ENCODE measurements around the gene THSD4.

THSD4 gene

DNA sequence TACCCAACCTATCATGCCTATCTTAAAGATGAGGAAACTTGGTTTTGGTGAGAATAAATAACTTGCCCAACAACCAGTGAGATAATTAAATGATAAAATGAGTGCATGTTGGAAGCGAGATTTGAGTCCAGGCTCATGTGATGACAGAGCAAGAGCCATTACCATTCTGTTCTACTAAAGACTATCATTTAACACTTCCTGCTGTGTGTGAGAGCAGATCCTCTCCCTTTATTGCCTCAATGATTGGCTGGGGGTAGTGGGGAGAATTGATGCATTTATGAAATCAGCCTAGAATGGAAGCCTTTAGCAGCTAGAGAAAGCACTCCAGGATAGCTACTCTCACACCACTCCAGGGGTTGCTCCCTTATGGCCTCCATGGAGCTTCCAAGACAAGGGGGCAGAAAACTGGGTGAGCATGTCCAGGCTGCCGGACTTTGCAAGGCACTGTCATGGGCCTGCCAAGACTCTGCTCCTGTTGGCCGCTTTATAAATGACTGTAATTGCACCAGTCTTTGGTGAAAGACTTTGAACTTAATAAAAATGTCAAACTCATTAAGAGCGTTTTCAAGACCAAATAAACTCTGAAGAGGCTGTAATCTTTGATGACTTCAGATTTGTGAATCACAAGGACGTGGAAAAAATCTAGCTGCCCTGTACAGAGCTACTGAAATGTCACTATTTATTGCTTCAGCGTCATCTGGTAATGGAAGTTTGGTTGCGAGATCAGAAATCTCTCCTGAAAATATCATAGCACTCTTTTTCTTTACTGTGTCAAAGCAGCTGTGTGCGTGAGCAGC, 486.0 kb downstream of the THSD4 start:
- no peak for DNase-seq

DNA sequence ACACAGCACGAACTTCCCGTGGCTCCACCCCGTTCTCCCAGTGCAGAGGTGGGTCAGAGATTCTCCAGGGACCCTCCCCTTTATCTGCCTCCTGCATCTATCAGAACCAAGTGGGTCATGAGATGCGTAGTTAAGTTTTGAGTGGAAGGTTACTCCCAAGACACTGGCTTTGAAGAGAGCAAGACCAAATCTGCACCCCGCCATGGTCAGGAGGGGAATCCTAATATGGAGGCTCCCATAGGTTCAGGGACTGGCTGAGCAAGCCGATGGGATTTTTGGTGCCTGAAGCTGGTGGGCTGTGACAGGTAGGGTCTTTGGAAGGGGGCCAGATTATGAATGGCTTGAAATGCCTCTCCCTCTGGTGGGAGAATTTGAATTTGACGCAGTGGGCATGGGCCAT, 488.1 kb downstream of the THSD4 start:
- no peak for DNase-seq

DNA sequence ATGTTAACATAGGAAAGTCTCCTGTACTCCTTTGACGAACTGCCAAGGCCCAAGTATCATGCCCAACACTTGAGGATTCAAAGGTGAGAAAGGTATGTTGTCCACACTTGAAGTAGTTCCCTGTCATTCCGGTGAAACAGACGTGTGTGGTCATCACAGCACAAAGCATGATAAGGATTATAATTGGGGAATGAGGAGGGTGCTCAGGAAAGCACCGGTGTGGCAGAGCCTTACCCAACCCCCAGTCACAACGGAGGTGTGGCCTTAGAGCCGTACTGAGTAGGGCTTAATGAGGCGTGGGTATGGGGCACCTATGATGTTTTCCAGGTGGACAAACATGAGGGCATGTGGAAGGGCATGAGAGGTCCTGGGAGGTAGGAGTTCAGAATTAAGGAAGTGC, 492.1 kb downstream of the THSD4 start:
- DNase-seq: no peak

DNA sequence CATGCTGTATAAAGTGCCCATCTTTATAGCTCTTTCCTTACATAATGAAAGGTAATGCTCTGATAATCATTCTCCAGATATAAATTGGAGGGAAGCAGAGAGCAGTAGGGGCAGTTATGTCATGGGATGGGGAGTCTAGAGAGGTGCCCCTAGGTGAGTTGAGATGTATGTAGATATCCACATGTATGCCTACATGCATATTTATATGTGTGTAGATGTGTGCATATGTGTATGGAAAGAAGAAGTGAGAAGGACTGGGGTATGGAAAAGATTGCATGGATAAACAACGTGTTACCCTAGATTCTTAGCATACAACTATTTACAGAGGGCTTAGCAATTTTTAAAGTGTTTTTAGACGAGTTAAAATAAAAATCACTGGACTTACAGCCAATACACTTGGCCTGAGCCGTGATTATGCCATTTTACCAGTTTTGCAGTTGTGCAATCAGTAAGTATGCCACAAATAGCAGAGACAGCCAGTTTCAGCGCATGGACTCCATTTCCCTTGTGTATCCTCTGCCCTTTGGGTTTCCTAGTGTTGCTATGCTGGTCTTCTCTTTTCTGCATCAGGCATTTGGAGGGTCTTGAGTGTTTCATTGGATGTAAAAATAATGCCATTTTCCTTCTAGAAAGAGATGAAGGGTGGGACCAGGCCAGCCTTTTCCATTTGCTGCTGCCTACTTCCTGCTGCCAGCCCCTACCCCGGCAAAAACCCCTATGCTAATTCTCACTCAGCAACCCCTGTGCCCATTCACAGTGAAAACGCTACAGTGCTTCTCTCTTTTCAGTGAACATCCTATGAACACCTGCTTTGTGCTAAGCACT, 495.7 kb downstream of the THSD4 start:
- DNase-seq: no peak

DNA sequence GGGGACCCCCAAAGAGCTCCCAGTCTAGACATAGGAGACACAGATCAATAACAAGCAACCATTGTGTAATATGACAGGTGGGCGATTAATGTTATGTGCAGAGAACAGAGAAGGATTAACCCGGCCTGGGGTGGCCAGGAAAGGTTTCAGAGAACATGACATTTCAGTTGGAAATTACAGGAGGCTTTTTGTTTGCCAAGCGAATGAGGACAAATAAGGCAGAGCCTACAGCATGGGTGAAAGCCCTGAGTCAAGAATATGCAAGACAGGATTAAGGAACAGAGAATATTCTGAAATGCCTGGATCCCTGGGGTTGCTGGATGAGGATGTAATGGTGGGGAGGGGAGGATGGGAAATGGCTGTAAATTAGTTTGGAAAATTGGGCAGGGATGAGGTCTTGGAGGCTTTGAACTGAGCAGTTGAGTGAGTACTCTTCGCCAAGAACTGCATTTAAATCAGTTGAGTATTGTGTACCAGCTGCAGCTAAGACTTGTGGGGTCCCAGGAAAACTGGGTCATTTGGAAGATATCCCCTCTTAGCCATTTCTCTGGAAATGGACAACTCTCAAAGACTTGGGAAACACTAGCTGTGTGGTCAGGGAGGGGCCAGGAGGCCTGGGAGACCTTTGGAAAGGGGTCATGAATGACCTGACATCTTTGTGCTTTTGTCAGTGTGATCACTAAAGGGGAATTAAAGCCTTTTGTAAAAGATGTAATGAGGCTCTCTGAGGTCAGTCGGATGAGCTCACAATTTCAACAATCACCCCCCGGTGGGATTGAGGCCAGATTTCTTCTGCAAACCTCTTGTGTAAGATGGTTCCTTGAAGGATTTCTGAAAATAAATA, 496.5 kb downstream of the THSD4 start:
- no peak for DNase-seq

DNA sequence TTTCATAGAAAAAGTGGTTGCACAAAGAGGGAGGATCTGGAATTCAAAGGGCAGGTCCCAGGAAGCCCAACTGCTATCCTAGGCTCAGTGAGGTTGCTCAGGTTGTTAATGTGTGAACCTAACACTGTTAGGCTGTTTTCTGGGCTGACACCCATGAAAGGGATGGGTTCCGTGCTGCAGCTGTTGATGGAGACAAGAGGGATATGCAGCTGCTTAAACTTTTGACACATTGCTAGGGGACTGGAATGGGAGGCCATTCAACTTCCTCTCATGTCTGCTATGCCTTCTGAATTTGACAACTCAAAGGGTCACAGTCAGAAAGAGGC, 497.1 kb downstream of the THSD4 start:
- no peak for DNase-seq

DNA sequence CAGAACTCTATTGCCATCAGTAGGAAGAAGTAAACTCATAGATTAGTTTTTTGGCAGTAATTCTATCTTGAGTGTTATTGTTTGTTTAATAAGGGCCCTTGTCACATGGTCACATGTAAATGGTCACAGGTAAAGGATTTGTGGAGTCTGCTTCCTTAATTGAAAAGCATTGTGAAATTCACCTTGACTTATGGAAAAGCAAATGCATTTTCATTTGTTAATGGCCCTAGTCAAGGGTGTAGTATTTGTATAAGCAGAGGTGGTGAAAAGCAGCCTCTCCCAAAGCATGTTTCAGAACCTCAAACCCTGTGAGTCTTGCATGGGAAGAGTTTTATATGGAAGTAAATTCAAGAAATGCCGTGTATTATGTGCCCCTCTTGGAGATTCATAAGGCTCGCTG, 497.6 kb downstream of the THSD4 start:
- DNase-seq: no peak

DNA sequence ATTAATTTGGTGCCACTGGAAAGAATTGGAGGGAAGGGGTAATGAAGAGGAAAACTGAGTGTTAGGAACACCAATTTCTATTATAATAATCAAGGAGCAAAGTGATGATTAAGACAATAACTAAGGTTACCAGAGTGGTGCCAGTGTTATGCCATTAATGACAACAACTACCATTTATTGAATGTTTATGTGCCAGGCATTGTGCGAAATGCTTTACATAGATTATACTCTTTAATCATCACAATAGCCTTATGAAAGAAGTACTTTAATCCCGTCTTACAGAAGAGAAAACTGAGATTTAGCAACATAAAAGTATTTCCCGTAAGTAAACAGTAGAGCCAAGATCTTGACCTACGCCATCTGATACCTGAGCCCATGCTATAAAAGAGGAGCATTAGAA, 507.8 kb downstream of the THSD4 start:
- DNase-seq: no peak

DNA sequence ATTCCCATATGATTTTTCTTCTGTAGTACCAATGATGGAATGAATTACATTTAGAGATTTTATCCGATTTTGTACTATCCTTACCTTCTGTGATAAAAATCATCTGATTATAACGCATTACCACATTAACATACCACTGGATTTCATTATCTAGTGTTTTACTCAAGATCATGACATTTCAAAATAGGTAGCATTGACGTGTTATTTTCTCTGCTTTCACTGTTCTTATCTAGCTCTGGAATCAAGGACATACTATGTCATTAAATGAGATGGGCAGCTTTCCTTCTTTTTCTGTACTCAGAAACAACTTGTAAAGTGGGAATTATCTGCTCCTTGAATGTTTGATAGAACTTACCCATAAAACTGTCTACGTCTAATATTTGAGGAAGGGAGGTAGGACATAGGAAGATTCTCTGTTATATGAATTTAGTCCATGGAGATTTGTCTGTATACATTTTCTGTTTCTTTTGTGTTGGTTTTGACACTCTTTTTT, 511.4 kb downstream of the THSD4 start:
- DNase-seq: no peak

DNA sequence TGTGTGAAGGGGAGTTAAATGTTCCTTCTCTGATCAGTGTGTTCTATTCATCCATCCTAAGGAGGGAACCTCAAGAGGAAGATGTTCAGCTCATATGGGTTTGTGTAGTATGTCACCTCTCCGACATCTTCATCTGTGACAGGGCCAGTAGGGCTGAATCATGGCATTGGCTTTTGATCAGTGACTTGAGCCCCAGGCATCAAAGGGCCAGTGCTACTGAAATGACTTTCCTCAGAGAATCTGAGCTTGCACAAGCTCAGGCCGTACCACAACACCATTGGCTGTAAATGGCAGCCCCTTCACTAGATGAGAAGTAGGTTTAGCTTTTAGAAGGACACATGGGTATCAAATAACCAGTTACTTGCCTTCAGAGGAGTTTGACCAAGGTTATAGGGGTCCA, 511.9 kb downstream of the THSD4 start:
- no peak for DNase-seq

DNA sequence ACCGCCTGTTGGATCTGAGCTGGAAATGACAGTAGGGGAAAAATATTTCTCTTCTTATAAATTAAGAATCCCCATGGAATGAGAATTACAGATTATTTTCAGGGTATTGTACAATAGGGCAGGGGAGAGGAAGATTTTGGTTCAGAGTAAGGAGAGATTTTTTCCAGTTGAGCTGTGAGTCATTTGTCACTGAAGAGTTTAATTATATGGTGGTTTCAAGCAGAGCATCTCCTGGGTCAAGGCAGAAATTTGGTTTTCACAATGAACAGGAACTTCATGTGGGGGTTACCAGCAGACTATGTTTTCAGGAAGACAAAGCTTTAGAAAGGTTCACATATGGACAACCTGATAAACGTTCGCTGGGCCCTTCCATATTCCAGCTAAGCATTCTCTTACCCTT, 512.3 kb downstream of the THSD4 start:
- no peak for DNase-seq

DNA sequence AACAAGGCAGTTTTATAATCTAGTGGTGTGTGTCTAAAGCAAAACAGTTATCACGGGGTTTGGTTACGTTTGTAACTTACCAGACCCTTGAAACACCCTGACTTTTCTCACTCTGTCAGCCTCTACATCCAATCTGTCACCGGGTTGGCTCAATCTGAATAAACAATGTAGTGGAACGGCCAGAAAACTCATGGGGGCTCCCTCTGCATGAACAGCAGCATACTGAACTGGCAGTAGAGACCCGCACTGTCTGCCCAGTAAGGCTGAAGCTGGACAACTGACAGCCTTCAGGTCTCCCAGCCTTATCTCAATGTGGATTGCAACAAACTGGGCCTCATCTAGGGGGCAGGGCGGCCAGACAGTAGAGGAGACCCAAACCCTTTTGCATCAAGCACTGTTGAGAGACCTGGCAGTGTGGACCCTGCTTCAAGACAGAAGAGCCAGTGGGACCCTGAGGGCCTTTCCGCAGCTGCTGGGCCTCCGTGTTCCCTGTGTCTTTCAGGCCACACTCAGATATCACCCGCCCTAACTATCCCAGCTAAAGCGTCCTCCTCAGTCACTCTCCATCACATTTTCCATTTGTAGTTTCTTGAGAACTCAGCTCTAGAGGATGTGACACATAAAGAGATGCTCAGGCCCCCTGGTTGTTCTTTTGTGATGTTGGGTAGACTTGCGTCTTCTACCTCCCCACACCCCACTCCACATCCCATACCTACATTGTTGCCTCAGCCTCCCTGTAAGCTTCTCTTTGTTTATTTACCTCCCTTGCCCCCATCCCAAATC, 513.9 kb downstream of the THSD4 start:
- no peak for DNase-seq

DNA sequence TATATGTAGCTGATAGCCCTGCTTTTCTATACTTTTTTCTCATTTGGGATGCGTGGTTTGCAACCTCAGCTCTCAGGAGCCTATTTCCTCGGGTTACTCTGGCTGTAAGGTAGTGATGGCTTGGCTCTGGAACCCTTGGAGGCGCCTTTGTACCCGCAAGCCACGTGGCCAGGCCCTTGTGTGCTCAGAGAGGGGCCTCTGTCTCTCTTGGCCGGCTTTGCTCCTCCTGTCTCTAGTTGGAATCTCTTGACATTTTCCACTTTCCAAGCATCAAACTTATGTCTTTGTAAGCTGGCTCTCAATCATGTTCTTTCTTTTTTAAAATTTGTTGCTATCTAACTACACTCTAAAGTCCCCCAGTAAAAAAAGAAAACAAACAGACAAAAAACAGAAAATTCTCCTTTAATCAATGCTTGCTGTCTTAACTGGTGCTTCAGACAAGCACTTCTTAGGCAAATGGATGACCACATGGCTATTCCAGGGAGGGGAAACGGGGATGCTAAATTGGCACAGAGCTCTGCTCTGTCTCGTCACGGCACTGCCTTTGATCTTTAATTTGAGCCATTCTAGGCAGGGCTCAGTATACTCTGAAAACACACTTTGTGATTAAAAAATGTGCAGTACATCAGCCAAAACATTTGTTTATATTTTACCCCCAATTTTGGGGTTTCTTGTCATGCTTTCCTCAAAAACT, 514.7 kb downstream of the THSD4 start:
- DNase-seq: no peak

DNA sequence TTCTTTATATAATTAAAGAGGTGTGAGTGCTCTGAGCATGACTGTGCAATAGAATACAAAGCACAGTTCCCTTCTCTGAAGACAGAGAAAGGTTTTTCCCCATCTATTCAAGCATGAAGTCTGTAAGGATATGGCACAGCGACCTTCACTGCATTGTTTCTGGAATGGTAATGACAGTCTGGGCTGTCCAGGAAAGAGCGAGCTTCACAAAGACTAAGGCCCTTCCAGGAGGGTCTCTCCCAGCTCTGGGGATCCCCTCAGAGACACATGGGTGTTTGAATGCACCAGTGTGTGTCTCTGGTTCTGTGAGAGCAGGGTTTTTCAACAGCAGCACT, 515.2 kb downstream of the THSD4 start:
- DNase-seq: no peak

DNA sequence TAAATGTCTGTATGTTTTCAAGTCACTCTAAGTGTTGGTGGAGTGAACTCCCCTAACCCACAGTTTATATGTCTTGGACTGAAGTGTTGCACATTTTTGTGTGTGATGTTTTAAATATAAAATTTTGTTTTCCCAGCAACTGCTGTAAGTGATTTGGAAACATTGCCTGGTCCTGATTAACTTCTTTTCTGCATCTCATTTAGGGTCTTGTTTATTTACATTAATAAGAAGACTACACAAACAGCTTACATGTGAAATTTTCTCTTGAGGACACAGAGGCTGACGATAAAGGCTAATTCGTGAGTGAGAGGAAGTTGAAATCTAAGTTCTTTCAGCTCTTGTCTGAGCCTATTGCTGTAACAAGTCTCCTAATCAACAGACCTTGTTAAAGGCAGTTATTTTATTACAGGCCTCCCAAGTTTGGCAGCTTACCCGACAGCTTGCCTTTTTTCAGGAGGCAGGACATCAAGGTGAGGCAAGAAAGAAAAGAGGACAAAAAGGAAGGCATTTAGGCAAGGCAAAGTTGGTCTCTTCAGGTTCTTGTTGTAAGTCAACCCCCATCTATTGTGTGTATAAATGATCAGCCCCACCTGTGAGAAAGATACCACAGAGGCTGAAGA, 517.4 kb downstream of the THSD4 start:
- DNase-seq: no peak

DNA sequence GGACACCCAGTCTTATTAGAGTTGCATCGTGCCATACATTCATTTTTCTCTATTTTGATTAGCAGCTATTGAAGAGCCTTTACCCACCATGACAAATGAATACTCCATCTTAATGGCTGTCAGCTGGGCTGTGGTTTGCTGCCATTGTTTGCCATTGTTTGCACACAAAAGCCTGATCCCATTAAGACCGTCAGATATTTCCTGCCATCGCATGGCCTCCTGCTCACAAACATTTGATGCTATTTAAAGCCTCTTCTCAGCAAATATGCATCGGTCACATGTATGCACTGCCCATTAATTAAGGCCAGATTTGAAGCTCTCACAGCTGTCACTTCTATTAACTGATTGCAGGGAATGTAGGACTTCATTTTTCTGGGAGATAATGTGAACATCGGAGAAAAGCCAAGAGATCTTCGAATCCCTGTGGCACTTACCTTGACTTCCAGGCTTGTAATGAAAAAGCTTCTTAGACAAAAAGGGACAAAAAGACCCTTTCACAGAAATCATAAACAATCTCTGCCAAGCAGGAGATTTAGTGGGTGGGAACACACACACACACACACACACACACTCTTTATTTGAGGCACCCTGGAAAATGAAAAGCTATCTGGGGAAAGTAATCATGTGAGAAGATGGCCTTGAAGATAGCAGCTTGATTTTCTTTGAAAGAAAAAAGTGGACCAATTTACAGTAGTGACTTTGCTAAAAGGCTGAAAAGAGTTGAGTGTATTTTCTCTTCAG, 519.7 kb downstream of the THSD4 start:
- DNase-seq: peak; percentile 53

DNA sequence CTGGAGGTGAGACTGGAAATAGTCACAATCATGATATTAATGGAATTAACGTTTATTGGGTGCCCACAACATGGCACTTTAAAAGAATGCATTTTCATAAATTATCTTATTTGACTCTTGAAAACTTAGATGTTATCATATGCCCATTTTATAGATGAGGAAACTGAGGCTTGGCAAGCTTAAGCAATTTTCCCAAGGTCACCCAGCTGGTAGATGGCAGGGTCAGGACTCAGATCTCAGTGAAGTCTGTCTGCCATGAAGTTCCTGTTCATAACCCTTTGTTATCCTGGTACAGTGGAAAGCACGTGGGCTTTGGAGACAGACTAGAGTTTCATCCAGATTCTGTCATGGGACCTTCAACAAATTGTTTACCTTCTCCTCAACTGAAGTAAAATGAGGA, 520.5 kb downstream of the THSD4 start:
- no peak for DNase-seq

DNA sequence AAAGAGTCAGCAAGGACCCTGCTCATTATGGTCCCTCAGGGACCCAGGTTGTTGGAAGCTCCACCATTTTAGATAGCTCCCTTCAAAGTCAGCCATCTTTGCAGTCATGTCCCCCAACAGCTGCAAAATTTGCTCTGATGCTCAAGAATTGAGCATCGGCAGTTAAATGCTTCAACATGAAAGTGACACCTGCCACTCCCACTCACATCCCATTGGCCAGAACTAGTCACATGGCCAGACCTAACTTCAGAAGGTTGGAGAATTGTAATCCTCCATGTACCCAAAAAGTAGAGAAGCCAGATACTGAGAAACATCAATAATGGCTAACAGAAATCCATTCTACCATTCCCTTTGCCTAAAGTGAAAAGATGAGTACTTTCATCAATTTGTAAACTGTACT, 523.6 kb downstream of the THSD4 start:
- no peak for DNase-seq

DNA sequence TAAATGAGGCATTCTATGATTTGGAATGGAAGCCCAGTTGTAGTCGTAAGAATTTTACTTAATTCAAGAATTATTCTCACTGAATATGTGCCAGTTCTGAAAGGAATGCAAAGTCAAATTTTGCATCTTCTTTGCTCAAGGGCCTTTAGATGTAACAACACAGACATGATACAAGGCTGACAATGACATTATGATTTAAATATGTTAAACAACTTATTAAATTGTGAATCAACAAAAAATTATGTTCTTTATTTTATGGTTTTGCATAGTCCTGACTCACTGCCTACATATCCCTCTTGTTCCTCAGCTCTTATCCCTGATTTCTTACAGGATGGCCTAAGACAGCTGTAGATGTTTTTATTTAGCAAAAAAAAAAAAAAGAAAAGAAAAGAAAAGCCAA, 524.2 kb downstream of the THSD4 start:
- no peak for DNase-seq

DNA sequence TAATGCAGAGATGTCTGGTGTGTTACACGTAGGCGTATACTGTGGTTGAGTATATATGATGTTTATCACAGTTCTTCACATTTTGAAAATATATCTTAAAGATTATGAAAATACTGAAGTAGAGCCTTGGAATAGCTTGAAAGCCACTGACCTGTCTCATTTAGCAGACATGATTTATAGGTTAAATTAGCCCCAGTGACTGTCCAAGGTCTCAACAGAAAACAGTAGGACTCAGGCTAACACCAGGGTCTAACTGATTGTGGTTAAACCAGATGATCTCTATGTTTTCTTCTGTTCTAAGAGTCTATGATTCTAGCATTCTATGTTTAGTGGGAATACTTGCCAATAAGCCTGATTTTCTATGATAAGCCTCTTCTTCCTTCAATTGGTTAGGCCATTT, 528.6 kb downstream of the THSD4 start:
- DNase-seq: no peak

Measured in NCI-H187 treated with DMSO at 0.1 percent for 48 hours (cell line).